Panc1 (cell line): ENCODE measurements around the gene SPAM1. TPM values are rescaled to one million over a fixed set of nuclear protein-coding genes. Genes with fewer than 3 reads are reported as not detected.

ENCODE experiments used
- ATAC-seq: fragments of 200-7000 bp; cut with Tn5 transposase; 2 replicates; pipeline ENCODE4 v1.9.1; 2020; ENCODE audit warnings: mild to moderate bottlenecking, moderate library complexity
- BruUV-seq: library from RNA; stranded (reverse); fragments of 400-500 nt; replicated peaks from 2 replicates; lab custom pipeline; 2021; lab: Mats Ljungman, UMichigan
- CTCF ChIA-PET: fragments of 300-600 bp; sonication (Branson Sonifier 250); formaldehyde crosslinking; loops from one replicate; lab custom pipeline; 2022; ENCODE audit warnings: antibody characterized with exemption; lab: Charles Lee
- POLR2A ChIA-PET: fragments of 300-600 bp; sonication (Branson Sonifier 250); formaldehyde crosslinking; loops from one replicate; lab custom pipeline; 2022; ENCODE audit warnings: antibody characterized with exemption; lab: Charles Lee
- DNase-seq: peaks from one replicate; pipeline ENCODE4 v3.0.0-alpha.2; 2010; ENCODE audit warnings: low read depth, low spot score
- H3K27ac ChIP-seq: 2 replicates; pipeline ENCODE4 v1.5.1; 2011; ENCODE audit warnings: mild to moderate bottlenecking, low read length, inconsistent platforms
- H3K27me3 ChIP-seq: fragments of 200-500 bp; sonication (Bioruptor generic); 2 replicates; pipeline ENCODE4 v1.6.0; 2014; ENCODE audit warnings: low read length, inconsistent platforms; ENCODE audit not compliant: control insufficient read depth, insufficient read depth
- H3K36me3 ChIP-seq: fragments of 200-500 bp; sonication (Bioruptor generic); 2 replicates; pipeline ENCODE4 v1.5.1; 2014; ENCODE audit warnings: inconsistent platforms, mild to moderate bottlenecking, low read length, moderate library complexity; ENCODE audit not compliant: control insufficient read depth, insufficient read depth
- H3K4me1 ChIP-seq: 2 replicates; pipeline ENCODE4 v1.5.1; 2011; ENCODE audit warnings: inconsistent platforms, mild to moderate bottlenecking, low read length, moderate library complexity; ENCODE audit not compliant: control insufficient read depth, insufficient read depth
- H3K4me3 ChIP-seq, 2 experiments: 2 replicates each; pipeline ENCODE4 v1.5.1; 2011 to 2012; ENCODE audit warnings: low read depth in 2 of 2, low read length in 2 of 2, mild to moderate bottlenecking in 2 of 2, inconsistent platforms in 1 of 2, moderate library complexity in 1 of 2
- H3K9me3 ChIP-seq: fragments of 200-500 bp; sonication (Bioruptor generic); 2 replicates; pipeline ENCODE4 v1.5.1; 2014; ENCODE audit warnings: low read depth, mild to moderate bottlenecking, inconsistent platforms, low read length, moderate library complexity; ENCODE audit not compliant: control insufficient read depth, insufficient read depth
- POLR2AphosphoS5 ChIP-seq: IDR thresholded peaks from 2 replicates; pipeline ENCODE4 v1.6.1; 2012; ENCODE audit warnings: mild to moderate bottlenecking, low read depth, low read length, moderate library complexity
- REST ChIP-seq, 2 experiments: IDR thresholded peaks; 2 replicates each; pipeline ENCODE4 v1.6.1; 2011 to 2012; ENCODE audit warnings: low read depth in 2 of 2, control low read depth in 1 of 2, low read length in 1 of 2, mild to moderate bottlenecking in 1 of 2, moderate library complexity in 1 of 2; ENCODE audit not compliant: insufficient read depth in 1 of 2
- SIN3A ChIP-seq: IDR thresholded peaks from 2 replicates; pipeline ENCODE4 v1.6.1; 2012; ENCODE audit warnings: low read depth, mild to moderate bottlenecking, low read length, moderate library complexity, borderline replicate concordance; ENCODE audit not compliant: insufficient read depth
- TCF7L2 ChIP-seq: IDR thresholded peaks from 2 replicates; pipeline ENCODE4 v1.6.1; 2011; ENCODE audit warnings: mild to moderate bottlenecking, low read depth, low read length, inconsistent platforms
- in situ Hi-C: cut with HindIII; loops from 2 replicates; pipeline ENCODE4 v1.10.0; 2016; ENCODE audit warnings: low sequenced_read_pairs, low pct_unique_long_range_greater_than_20kb
- intact Hi-C: fragments of 100-400 bp; cut with micrococcal nuclease; formaldehyde crosslinking; loops from one replicate; pipeline ENCODE4 v1.10.0; 2022; ENCODE audit not compliant: unreplicated experiment
- total RNA-seq: library from RNA; stranded (reverse); gene quantifications from one replicate; pipeline ENCODE4 v1.2.1, GENCODE V29; 2021; ENCODE audit not compliant: unreplicated experiment
- TF ChIP-seq, protein P1 (sequence below): fragments of 450-650 bp; IDR thresholded peaks from 2 replicates; pipeline ENCODE4 v1.5.1; 2017; ENCODE audit warnings: mild to moderate bottlenecking

Gene SPAM1
- total RNA-seq, 1 experiment from 2014 or later, result not detected

DNA sequence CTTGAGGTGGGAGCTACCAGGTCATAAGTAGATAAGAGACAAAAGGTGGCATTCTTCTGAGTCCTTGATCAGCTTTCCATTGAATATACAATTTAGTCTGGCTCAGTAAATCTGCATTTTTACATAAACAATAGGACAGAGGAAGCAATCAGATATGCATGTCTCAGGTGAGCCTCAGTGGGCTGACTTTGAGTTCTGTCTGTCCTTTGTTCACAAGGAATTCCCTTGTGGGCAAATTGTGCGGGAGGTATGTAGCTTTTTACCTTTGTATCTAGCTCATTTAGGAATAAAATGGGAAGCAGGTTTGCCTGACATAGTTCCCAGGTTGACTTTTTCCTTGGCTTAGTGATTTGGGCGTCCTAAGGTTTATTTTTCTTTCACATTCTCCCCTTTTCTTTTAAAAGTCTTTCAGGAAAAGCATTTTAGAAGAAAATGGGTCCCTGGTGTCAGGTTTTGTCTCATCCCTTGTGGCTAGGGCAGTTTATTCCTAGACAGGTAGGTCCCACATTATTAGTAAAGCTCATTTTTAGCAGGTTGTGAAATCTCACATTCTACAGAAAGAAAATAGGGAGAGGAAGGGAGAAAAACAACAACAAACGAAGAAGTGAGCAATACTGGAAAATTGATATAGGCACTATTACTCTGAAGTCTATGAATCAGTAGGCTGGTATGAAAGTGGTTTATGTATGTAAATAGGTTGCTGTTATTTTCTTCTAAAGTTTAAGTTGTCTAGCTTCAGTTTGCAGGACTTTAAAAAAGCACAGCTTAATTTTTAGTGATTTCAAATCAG lies 16.5 kb downstream of the SPAM1 start:
- DNase-seq, result no peak
- H3K36me3 ChIP-seq, result no peaks in the 10 kb centered on the region
- no peak for ATAC-seq
- H3K27ac ChIP-seq, result no peak overlapping the region
- no peak overlapping the region for H3K4me3 ChIP-seq
- no peaks in the 10 kb centered on the region for H3K9me3 ChIP-seq
- TF ChIP-seq REST (IDR thresholded peaks at IDR 0.05; ENCODE audit: insufficient read depth in 1 of 2, low read depth in 2 of 2, low read length in 1 of 2) (no peak), SIN3A (no peak), TCF7L2 (no peak), POLR2AphosphoS5 (no peak)
- TF ChIP-seq, protein P1, sequence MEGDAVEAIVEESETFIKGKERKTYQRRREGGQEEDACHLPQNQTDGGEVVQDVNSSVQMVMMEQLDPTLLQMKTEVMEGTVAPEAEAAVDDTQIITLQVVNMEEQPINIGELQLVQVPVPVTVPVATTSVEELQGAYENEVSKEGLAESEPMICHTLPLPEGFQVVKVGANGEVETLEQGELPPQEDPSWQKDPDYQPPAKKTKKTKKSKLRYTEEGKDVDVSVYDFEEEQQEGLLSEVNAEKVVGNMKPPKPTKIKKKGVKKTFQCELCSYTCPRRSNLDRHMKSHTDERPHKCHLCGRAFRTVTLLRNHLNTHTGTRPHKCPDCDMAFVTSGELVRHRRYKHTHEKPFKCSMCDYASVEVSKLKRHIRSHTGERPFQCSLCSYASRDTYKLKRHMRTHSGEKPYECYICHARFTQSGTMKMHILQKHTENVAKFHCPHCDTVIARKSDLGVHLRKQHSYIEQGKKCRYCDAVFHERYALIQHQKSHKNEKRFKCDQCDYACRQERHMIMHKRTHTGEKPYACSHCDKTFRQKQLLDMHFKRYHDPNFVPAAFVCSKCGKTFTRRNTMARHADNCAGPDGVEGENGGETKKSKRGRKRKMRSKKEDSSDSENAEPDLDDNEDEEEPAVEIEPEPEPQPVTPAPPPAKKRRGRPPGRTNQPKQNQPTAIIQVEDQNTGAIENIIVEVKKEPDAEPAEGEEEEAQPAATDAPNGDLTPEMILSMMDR, result no peak
- no peaks in the 10 kb centered on the region for H3K27me3 ChIP-seq
- ChIA-PET CTCF (no interaction called here), POLR2A (no interaction called here)
- no TSS peak for BruUV-seq
- intact Hi-C loops, result no loop called here
- no peaks in the 10 kb centered on the region for H3K4me1 ChIP-seq
- in situ Hi-C loops, result no loop called here

- Histone ChIP-seq H3K4me1 (no peaks in the 10 kb centered on the region), H3K4me3 (no peak overlapping the region), H3K27ac (no peak overlapping the region), H3K27me3 (no peaks in the 10 kb centered on the region), H3K9me3 (no peaks in the 10 kb centered on the region), H3K36me3 (no peaks in the 10 kb centered on the region)
- DNase-seq (no peak), ATAC-seq (no peak)
- TF ChIP-seq REST (IDR thresholded peaks at IDR 0.05; ENCODE audit: insufficient read depth in 1 of 2, low read depth in 2 of 2, low read length in 1 of 2) (no peak), SIN3A (no peak), TCF7L2 (no peak), POLR2AphosphoS5 (no peak)
- TF ChIP-seq, protein P1, result no peak
- in situ Hi-C loops (no loop called here), intact Hi-C loops (no loop called here)
- no TSS peak for BruUV-seq
- ChIA-PET CTCF (no interaction called here), POLR2A (no interaction called here)
Observed at GRCh38 chr7:123944395-123944794, 19.4 kb downstream of the SPAM1 start.
